ENCODE measurements around the gene PTHLH.

- TF ChIP-seq CTCF (IDR thresholded peaks at IDR 0.05; ENCODE audit: insufficient read depth, low read length, poor library complexity, severe bottlenecking): no peak
- TF ChIP-seq EZH2phosphoT487 (conservative IDR thresholded peaks at IDR 0.05; ENCODE audit: low read length): no peak
These were observed 6.6 kb downstream of the PTHLH start for GRCh38 chr12:27965966-27966365.
